Forelimb muscle (tissue), 1 donor: ENCODE results near the gene NEAT1. TPM values are rescaled to one million over a fixed set of nuclear protein-coding genes. Genes with fewer than 3 reads are reported as not detected.

Experiments used
- DNase-seq: peaks from one replicate; pipeline ENCODE4 v3.0.0-alpha.2; 2013; ENCODE audit warnings: low read depth
- polyA plus RNA-seq: library from polyadenylated mRNA; unstranded; fragments of 120-200 nt; gene quantifications from one replicate; pipeline ENCODE4 v1.2.1, GENCODE V29; 2013; ENCODE audit not compliant: insufficient read length

Gene NEAT1
- polyA plus RNA-seq, 1 donor = 94.1 TPM

DNA sequence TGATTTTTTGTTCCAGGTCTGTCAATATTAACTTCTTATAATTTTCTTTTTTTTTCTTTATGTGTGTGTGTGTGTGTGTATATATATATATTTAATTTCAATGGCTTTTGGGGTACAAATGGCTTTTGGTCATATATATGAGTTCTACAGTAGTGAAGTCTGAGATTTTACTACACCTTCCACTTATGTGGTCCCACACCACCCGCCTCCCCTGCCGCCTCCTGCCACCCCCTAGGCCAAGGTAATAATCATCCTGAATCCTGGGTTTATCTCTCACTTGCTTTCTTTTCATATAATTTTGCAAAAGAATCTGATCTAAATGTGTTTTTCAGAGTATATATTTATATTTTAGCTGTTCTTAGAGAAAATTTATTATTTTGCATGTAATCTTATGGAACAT, 11.1 kb downstream of the NEAT1 start:
- no peak for DNase-seq

DNA sequence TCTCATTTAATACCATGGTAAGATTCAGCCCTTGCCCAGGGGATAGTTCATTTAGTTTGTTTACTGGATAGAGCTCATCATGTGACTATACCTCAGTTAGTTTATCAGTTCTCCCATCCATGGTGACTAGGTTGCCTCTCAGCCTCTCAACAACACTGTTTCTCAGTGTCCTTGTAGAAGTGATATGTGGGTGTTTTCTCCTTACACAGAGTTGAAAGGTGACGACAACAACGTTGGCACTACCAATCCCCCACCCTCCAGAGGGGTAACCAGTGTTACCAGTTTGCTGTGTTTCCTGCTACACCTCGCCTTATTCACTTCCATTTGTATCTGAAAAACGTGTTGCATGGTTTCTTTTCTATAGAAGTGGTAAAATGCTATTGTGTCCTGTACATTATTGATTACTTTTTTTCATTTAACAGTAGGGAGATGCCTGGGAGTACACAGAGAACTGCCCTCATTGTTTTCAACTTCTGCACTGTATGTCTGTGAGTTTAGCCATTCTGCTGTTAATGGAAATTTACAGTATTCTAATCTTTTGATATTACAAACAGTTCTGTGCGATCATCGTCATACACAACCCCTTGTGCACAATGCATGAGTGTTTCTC, 11.6 kb downstream of the NEAT1 start:
- no peak for DNase-seq

DNA sequence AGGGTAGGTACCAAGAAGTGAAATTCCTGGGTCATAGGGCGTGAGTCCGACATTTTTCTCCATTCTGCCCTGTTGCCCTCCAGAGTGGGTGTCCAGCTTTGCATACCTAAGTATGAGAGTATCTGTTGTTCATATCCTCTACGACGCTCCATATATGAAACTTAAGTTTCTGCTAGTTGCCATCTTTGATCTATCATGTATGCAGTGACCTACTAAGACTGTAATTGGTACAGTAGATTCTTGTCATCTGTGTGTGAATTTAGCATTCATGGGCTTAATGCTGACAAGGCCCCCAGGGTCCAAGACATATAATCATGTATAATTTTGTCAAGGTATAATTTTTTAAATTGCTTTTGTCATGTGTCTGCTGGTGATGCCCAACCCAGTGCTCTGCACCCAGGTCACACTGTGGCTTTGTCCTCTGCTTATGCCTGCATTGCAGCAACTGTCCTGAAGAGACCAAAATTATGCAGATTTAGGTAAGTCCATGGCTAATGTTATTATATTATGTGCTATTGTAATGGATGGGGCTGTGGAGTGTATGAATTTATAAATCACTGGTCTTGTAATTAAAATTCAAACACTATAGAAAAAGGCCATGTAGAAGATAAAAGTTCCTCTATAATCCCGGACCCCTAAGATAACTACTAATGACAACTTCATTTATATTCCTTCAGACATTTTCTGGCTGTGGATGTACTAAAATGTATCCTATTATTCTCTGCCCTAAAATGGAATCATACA, 12.2 kb downstream of the NEAT1 start:
- DNase-seq = no peak

DNA sequence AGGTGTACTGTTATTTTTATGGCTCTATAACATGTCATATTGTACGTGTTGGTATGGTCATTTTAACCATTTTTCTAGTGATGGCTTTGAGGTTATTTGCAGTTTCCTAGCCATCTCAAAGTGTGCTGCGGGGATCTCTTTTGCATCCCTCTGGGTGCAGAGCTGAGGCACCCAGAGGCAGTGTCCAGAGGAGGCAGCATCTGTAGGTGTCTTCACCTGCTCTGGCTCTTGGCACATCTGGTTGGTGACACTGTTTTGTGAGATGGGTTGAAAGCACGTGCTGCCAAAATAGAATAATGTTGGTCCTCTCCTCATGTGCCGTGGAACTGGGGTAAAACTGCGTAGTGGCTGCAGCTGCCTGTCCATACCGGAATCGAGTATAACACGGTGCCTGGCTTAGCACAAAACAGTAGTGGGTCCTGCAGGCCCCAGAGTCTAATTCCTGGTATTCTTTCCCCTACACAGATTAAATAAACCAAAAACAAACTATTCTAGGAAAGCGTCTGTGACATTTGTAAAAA, 12.9 kb downstream of the NEAT1 start:
- DNase-seq = no peak

DNA sequence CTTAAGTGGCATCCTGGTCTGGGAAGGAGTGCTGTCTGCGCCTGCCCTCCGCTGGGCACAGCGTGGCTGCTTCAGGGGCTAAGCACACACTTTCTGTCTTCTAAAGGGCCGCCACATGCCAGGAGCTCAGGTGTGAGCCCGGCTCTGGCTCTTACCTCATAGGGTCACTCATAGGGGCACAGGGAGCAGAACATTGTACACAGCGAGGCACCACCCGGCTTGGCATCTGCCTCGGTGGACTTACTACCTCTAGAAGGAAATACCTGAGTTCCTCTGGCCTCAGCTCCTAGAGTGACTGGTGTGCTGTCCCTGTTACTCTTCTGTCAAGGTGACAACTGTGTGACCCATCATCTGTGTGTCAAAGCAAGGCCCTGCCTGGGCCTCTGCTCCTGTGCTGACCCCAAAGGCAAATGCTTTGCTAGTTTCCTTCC, 13.4 kb downstream of the NEAT1 start:
- no peak for DNase-seq

DNA sequence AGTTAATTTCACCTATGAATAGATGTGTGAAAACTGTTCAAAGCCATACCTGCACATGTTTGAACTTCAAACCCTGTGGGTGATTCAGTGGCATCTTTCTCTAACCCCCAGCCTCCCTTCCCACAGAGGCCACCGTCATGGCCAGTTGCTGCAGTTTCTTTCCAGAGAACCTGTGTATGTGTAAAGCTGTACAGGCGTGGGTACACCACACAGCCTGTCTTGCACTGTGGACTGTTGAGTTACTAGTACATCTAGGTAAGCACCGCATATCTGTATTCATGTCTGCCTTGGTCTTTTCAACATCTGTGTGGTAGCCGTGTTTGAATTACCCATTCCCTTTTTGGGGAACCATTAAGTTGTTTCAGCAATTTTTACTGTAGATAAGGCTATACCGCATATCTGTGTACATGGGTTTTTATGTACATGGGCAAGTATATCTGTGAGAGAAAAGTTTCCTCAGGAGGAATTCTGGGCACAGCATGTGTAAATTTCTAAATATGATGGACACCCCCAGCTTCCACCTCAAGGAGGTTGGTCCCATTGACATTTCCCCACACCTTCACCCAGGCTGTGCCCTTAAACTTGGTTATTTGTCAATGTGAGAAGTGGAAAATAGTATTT, 13.9 kb downstream of the NEAT1 start:
- no peak for DNase-seq

DNA sequence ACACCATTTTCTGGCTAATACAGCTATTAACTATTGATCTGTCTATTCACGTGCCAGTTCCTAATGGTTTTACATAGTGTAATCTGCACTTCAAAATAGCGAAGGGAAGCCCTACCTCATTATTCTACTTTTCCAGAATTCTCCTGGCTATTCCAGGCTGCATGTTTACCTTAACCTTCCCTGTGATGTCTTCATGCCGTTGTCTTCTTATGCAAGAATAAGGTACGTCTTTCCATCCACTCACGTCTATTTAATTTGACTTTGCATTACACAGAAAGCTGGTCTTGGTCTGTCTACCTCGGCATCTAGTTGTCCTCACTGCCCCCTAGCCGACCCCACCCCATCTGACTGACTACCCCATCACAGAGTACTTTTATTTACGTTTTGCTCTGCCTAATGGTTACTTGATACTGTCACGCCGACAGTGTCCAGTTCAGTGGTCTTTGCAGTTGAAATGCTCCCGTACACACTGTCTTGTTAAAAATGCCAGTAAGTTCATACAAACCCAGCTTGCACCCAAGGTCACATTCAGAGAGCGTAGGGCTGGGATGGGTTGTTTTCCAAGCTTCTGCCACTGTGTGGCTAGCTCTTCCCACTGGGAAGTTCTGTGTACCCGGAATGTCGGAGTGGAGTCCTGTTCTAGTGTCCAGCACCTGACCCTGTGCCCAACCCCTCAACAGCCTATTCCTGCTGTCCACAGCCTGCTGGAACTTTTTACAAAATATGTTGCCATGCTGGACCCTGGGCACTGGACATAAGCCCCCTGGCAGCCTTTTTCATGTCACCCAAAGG, 15.0 kb downstream of the NEAT1 start:
- no peak for DNase-seq

DNA sequence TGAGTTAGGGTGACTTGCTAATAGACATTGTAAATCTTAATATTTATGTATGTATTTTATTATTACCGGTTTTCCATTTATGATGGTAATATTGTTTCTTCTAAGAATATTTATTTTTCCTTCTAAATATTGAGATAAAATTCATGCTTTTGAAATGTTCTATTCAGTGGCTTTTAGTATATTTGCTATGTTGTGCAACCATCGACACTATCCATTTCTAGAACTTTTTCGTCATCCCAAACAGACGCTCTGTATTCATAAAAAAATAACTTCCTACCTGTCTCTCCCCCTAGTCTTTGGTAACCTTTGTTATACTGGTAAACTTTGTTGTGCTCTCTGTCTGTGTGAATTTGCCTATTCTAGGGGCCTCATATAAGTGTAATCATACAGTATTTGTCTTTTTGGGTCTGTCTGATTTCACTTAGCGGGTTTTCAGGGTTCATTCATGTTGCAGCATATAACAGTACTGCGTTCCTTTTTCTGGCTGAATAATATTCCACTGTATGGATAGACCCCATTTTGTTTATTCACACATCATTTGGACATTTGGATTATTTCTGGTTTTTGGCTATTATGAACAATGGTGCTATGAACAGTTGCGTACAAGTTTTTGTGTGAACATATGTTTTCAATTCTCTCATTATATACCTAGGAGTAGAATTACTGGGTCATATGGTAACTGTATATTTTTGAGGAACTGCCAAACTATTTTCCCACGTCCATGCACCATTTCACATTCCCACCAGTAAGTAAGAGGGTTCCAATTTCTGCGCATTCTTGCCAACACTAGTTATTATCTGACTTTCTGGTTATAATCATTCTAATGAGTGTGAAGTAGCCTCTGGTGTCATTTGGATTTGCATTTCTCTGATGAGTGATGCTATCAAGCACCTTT, 15.9 kb downstream of the NEAT1 start:
- DNase-seq = no peak

DNA sequence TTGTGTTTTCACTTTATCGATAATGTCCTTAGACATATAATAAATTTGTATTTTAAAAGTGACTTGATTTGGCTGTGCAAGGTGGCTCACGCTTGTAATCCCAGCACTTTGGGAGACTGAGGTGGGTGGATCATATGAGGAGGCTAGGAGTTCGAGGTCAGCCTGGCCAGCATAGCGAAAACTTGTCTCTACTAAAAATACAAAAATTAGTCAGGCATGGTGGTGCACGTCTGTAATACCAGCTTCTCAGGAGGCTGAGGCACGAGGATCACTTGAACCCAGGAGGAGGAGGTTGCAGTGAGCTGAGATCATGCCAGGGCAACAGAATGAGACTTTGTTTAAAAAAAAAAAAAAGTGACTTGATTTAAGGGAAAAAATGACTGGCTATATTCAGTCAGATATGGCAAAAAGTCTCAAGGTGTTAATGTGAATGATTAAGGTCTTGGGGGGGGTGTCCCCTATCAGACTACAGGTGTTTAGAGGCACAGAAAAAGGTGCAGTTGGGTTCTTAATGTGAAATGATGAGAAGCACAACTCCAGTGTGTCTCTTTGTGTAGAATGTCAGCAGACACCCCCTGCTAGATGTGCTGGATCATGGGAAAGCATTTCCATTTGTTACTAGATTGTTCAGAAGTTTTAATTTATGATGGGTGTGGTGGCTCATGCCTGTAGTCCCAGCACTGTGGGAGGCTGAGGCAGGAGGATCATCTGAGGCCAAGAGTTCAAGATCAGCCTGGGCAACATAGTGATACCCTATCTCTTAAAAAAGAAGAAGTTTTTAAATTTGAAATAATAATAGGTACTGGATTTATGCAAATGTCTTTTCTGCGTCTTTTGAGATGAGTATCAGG, 17.0 kb downstream of the NEAT1 start:
- DNase-seq = no peak

DNA sequence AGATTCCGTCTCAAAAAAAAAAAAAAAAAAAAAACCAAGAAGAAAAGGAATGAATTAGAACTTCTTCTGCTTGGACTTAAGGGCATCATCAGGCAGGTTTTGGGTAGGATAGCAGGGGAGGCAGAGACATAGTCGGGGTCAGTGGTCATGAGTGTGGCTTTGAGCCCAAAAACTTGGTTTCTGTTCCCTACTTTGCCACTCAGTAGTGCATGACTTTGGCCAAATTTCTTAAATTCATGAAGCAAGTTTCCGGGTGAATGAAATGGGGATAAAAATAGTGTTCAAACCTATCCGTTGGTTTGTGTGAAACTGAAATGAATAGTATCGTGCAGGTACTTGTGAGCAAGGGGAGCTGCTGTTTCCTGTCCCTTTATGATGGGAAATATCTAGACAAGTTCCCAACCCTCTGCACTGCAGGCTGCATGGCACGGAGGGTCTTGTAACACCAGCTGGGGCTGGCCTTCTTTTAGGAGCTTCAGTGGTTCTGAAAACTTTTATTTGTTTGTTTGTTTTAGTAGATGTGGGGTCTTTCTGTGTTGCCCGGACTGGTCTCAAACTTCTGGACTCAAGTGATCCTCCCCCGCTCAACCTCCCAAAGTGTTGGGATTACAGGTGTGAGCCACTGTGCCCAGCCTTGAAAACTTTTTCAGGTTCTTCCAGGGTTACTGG, 18.4 kb downstream of the NEAT1 start:
- DNase-seq = no peak

DNA sequence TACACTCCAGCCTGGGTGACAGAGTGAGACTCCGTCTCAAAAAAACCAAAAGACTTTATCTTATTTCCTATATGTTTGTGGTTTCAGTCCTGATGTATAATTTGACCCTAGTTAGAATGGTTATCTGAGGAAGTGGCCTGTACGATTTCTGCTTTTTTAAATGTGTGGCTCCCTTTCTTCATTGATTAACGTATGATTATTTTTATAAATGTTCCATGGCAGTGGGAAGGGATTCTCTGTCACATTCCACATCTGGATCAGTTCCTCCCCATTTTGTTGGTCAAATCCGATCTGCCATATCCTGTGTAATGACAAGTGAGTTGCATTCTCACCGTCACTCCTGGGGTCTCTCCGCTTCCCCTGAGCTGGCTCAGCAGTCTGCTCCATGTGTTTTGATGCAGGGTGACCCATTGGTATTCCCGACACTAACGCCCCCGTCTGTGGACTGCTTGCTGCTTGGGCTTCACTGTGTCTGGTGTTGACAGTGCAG, 20.3 kb downstream of the NEAT1 start:
- no peak for DNase-seq

DNA sequence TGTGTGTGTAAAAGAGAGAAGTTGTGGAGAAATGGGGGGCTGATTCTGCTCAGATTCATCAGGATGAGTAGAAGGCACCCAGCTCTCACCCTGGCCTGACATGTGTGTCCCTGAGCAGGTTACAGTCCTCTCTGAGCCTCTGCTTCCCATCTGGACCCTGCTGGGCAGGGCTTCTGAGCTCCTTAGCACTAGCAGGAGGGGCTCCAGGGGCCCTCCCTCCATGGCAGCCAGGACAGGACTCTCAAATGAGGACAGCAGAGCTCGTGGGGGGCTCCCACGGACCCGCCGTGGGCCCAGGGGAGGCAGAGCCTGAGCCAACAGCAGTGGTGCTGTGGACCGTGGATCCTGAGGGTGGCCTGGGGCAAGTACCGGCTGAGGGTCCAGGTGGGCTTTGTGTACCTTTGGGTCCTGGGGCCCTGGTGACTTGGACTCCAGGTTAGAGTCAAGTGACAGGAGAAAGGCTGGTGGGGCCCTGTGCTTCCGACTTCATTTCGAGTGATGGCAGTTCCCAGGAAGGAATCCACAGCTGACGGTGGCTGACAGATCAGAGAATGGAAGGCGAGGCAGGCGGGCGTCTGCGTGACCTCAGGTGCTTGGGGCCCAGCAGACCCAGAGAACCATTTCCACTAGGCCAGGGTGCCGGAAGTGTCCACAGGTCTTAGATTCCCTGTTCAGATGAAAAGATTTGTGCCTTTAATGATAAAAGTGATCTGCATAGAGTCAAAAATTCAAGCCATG, 21.9 kb downstream of the NEAT1 start:
- DNase-seq = no peak

DNA sequence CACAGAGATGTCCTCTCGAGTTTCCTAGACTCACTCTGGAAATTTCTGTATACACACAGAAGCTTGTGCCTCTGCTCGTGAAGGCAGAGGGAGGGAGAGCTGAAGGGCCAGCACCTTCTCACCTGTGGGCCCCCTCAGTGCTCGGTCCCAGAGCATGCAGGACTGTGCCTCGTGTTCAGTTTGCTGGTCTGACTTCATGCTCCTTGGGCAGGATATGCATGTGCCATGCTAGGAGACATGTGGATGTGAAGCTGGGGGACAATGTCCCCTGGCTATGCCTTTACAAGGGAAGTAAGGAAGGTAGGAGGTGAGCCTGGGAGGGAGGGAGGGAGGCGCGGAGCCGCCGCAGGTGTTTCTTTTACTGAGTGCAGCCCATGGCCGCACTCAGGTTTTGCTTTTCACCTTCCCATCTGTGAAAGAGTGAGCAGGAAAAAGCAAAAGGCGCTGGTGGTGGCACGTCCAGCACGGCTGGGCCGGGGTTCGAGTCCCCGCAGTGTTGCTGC, 22.6 kb downstream of the NEAT1 start:
- DNase-seq = no peak

DNA sequence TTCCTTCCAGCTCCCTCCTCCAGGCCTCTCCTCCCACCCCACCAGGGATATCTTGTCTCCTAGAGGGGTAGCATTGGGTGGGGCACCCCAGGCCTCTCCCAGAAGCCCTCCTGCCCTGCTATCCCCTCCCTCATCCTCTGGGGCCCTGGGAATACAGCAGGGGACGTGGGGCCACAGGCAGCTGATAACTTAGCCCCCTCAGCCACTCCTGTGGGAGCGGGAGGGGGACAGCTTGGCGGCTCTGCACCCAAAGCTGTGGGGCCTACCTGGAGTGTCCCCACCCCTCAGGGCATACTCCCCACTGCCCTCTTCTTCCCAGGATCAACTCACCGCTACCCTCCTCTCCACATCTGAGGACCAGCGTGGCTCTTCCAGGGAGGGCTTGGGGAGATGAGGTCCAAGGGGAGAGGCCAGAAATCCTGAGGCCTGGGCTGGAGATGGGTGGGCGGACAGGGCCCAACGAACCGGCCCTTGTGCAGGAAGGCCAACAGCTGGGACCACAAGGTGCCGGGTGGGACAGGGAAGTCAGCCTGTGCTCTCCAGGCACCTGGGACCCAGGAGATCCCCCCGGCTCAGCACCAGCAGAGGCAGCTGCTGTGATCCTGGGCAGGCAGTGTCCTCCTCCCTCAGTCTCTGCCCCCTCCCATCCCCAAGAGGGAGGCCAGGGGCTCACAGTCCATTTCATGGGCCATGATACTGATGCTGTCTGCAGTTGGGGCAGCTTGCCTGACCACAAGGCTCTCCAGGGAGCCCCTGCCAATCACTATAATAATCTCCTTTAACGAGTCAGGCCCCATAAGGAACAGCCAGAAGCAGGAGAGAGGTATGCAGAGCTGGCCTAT, 23.2 kb downstream of the NEAT1 start:
- no peak for DNase-seq

DNA sequence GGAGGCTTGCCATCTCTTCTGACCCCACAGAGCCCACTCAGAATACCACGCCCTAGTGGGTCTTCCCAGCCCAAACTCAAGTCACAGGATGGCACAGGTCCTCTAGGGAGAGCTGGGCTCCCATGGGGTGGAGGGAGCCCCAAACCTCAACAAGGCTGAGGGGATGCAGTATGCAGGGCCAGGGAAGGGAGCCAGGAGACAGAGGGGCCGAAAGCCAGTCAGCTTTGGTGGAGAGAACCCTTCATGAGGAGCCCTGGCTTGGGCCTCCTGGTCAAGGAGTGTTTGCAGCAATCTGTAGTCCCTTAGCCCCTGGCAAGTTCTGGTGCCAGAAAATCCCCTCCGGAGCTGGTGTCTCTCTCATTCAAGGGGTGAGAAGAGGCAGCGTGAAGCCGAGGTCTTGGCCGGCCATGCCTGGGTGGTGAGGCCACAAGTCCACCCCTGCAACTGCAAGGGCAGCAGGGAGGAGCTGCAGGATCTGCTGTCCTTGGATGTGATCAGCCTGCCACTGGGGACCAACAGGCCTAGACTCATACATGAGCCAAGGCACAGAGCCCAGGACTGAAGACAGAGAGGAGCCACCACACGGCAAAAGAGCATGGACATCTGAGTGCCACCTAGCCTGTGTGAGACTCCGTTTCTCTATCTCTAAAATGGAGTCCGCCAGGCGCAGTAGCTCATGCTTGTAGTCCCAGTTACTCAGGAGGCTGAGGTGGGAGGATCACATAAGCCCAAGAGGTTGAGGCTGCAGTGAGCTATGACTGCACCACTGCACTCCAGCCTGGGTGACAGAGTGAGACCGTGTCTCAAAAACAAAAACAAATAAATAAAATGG, 24.1 kb downstream of the NEAT1 start:
- DNase-seq = no peak

DNA sequence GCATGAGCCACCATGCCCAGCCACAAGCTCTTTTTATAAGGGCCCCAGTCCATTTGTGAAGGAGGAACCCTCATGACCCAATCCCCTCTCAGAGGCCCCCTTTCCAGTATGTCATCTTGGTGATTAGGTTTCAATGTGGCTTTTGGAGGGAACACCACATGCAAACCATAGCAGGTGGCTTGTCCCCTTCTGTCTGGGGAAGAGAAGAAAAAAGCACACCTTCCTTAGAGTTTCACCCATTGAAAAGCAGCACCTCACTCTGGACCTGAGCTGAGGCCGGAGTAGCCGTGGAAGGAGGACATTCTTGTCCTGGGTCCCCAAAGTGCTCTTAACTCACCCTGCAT, 25.4 kb downstream of the NEAT1 start:
- no peak for DNase-seq
